ENCODE data around the gene YDJC.

DNA sequence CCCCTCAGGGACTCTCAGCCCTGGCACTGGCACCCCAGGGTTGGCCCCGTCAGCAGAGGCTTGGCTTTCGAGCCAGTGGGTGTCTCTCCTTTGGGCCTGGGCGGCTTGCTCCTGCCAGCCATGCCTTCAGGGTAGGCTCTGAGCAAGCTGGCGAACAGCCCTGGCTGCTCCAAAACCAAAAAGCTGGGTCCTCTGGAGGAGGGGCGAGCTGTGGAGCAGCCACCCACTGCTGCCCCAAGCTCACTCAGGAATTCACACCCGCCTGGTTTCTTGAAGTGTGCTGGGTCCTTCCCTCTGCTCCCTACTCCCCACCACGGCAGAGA, 6.2 kb downstream of the YDJC start:
- TF ChIP-seq, protein P1, sequence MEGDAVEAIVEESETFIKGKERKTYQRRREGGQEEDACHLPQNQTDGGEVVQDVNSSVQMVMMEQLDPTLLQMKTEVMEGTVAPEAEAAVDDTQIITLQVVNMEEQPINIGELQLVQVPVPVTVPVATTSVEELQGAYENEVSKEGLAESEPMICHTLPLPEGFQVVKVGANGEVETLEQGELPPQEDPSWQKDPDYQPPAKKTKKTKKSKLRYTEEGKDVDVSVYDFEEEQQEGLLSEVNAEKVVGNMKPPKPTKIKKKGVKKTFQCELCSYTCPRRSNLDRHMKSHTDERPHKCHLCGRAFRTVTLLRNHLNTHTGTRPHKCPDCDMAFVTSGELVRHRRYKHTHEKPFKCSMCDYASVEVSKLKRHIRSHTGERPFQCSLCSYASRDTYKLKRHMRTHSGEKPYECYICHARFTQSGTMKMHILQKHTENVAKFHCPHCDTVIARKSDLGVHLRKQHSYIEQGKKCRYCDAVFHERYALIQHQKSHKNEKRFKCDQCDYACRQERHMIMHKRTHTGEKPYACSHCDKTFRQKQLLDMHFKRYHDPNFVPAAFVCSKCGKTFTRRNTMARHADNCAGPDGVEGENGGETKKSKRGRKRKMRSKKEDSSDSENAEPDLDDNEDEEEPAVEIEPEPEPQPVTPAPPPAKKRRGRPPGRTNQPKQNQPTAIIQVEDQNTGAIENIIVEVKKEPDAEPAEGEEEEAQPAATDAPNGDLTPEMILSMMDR (conservative IDR thresholded peaks at IDR 0.05; ENCODE audit: low read depth in 2 of 2) = no peak
- TF ChIP-seq POLR2AphosphoS5 (IDR thresholded peaks at IDR 0.05; ENCODE audit: low read depth) (no peak), EZH2 (IDR thresholded peaks at IDR 0.05; ENCODE audit: low read depth, unreplicated experiment) (no peak), ZNF114 (CRISPR knock-in tag; IDR thresholded peaks at IDR 0.05) (no peak), JUNB (IDR thresholded peaks at IDR 0.05; ENCODE audit: unreplicated experiment) (no peak), EZH2phosphoT487 (IDR thresholded peaks at IDR 0.05; ENCODE audit: unreplicated experiment) (no peak), CREB1 (CRISPR knock-in tag; IDR thresholded peaks at IDR 0.05; ENCODE audit: low read depth) (no peak), STAT1 (IDR thresholded peaks at IDR 0.05; ENCODE audit: unreplicated experiment) (no peak), NANOG (IDR thresholded peaks at IDR 0.05; ENCODE audit: borderline replicate concordance) (no peak), ZNF331 (CRISPR knock-in tag; IDR thresholded peaks at IDR 0.05; ENCODE audit: low read depth) (no peak)
- TF ChIP-seq, protein P2, sequence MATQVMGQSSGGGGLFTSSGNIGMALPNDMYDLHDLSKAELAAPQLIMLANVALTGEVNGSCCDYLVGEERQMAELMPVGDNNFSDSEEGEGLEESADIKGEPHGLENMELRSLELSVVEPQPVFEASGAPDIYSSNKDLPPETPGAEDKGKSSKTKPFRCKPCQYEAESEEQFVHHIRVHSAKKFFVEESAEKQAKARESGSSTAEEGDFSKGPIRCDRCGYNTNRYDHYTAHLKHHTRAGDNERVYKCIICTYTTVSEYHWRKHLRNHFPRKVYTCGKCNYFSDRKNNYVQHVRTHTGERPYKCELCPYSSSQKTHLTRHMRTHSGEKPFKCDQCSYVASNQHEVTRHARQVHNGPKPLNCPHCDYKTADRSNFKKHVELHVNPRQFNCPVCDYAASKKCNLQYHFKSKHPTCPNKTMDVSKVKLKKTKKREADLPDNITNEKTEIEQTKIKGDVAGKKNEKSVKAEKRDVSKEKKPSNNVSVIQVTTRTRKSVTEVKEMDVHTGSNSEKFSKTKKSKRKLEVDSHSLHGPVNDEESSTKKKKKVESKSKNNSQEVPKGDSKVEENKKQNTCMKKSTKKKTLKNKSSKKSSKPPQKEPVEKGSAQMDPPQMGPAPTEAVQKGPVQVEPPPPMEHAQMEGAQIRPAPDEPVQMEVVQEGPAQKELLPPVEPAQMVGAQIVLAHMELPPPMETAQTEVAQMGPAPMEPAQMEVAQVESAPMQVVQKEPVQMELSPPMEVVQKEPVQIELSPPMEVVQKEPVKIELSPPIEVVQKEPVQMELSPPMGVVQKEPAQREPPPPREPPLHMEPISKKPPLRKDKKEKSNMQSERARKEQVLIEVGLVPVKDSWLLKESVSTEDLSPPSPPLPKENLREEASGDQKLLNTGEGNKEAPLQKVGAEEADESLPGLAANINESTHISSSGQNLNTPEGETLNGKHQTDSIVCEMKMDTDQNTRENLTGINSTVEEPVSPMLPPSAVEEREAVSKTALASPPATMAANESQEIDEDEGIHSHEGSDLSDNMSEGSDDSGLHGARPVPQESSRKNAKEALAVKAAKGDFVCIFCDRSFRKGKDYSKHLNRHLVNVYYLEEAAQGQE (IDR thresholded peaks at IDR 0.05; ENCODE audit: unreplicated experiment) = no peak
- TF ChIP-seq, protein P3, sequence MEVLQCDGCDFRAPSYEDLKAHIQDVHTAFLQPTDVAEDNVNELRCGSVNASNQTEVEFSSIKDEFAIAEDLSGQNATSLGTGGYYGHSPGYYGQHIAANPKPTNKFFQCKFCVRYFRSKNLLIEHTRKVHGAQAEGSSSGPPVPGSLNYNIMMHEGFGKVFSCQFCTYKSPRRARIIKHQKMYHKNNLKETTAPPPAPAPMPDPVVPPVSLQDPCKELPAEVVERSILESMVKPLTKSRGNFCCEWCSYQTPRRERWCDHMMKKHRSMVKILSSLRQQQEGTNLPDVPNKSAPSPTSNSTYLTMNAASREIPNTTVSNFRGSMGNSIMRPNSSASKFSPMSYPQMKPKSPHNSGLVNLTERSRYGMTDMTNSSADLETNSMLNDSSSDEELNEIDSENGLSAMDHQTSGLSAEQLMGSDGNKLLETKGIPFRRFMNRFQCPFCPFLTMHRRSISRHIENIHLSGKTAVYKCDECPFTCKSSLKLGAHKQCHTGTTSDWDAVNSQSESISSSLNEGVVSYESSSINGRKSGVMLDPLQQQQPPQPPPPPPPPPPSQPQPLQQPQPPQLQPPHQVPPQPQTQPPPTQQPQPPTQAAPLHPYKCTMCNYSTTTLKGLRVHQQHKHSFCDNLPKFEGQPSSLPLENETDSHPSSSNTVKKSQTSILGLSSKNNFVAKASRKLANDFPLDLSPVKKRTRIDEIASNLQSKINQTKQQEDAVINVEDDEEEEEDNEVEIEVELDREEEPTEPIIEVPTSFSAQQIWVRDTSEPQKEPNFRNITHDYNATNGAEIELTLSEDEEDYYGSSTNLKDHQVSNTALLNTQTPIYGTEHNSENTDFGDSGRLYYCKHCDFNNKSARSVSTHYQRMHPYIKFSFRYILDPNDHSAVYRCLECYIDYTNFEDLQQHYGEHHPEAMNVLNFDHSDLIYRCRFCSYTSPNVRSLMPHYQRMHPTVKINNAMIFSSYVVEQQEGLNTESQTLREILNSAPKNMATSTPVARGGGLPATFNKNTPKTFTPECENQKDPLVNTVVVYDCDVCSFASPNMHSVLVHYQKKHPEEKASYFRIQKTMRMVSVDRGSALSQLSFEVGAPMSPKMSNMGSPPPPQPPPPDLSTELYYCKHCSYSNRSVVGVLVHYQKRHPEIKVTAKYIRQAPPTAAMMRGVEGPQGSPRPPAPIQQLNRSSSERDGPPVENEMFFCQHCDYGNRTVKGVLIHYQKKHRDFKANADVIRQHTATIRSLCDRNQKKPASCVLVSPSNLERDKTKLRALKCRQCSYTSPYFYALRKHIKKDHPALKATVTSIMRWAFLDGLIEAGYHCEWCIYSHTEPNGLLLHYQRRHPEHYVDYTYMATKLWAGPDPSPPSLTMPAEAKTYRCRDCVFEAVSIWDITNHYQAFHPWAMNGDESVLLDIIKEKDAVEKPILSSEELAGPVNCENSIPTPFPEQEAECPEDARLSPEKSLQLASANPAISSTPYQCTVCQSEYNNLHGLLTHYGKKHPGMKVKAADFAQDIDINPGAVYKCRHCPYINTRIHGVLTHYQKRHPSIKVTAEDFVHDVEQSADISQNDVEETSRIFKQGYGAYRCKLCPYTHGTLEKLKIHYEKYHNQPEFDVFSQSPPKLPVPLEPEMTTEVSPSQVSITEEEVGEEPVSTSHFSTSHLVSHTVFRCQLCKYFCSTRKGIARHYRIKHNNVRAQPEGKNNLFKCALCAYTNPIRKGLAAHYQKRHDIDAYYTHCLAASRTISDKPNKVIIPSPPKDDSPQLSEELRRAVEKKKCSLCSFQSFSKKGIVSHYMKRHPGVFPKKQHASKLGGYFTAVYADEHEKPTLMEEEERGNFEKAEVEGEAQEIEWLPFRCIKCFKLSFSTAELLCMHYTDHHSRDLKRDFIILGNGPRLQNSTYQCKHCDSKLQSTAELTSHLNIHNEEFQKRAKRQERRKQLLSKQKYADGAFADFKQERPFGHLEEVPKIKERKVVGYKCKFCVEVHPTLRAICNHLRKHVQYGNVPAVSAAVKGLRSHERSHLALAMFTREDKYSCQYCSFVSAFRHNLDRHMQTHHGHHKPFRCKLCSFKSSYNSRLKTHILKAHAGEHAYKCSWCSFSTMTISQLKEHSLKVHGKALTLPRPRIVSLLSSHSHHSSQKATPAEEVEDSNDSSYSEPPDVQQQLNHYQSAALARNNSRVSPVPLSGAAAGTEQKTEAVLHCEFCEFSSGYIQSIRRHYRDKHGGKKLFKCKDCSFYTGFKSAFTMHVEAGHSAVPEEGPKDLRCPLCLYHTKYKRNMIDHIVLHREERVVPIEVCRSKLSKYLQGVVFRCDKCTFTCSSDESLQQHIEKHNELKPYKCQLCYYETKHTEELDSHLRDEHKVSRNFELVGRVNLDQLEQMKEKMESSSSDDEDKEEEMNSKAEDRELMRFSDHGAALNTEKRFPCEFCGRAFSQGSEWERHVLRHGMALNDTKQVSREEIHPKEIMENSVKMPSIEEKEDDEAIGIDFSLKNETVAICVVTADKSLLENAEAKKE (CRISPR knock-in tag; IDR thresholded peaks at IDR 0.05) = no peak
- TF ChIP-seq, protein P4, sequence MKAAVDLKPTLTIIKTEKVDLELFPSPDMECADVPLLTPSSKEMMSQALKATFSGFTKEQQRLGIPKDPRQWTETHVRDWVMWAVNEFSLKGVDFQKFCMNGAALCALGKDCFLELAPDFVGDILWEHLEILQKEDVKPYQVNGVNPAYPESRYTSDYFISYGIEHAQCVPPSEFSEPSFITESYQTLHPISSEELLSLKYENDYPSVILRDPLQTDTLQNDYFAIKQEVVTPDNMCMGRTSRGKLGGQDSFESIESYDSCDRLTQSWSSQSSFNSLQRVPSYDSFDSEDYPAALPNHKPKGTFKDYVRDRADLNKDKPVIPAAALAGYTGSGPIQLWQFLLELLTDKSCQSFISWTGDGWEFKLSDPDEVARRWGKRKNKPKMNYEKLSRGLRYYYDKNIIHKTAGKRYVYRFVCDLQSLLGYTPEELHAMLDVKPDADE (IDR thresholded peaks at IDR 0.05) = no peak
